PC-9 (cell line): ENCODE measurements around the gene BCKDHB.

Source experiments
- EZH2 ChIP-seq: fragments of 200-600 bp; sonication (generic); IDR thresholded peaks from 2 replicates; pipeline ENCODE4 v1.8.0; 2017; ENCODE audit warnings: antibody characterized with exemption, low read depth
- TF ChIP-seq, protein P1 (sequence below): fragments of 200-600 bp; sonication (generic); conservative IDR thresholded peaks from 2 replicates; pipeline ENCODE4 v1.6.1; 2017; ENCODE audit warnings: mixed run types, antibody characterized with exemption, mild to moderate bottlenecking, moderate library complexity

- TF ChIP-seq, protein P1, sequence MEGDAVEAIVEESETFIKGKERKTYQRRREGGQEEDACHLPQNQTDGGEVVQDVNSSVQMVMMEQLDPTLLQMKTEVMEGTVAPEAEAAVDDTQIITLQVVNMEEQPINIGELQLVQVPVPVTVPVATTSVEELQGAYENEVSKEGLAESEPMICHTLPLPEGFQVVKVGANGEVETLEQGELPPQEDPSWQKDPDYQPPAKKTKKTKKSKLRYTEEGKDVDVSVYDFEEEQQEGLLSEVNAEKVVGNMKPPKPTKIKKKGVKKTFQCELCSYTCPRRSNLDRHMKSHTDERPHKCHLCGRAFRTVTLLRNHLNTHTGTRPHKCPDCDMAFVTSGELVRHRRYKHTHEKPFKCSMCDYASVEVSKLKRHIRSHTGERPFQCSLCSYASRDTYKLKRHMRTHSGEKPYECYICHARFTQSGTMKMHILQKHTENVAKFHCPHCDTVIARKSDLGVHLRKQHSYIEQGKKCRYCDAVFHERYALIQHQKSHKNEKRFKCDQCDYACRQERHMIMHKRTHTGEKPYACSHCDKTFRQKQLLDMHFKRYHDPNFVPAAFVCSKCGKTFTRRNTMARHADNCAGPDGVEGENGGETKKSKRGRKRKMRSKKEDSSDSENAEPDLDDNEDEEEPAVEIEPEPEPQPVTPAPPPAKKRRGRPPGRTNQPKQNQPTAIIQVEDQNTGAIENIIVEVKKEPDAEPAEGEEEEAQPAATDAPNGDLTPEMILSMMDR, result no peak
- TF ChIP-seq EZH2, result no peak
Observed at GRCh38 chr6:80154160-80154559, 47.7 kb downstream of the BCKDHB start.
